Activated T-helper 1 cell treated with anti-CD3 and anti-CD28 coated beads, Interleukin-12 subunit alpha, Interleukin-12 subunit beta, Interleukin-2, Interleukin-4 antibody, amounts not matched to agents 30 ng/mL and 10 ng/mL and 1 ng/mL, durations not matched to agents 14 hours and 24 hours and 36 hours (primary cell): ENCODE results near the gene ZNF17. TPM values are rescaled to one million over a fixed set of nuclear protein-coding genes. Genes with fewer than 3 reads are reported as not detected.
A peak's percentile ranks its signal among the peaks of the same experiment; 100 is the strongest.

ENCODE experiments used
- DNase-seq: peaks from one replicate; pipeline ENCODE4 v3.0.0; 2021; ENCODE audit warnings: low spot score
- H3K27ac Mint-ChIP-seq: one replicate; pipeline ENCODE4 v1.8.0; 2021; ENCODE audit warnings: mild to moderate bottlenecking, mixed read lengths
- H3K27me3 Mint-ChIP-seq: one replicate; pipeline ENCODE4 v1.8.0; 2022; ENCODE audit warnings: mild to moderate bottlenecking, moderate library complexity, mixed read lengths; ENCODE audit not compliant: insufficient read depth
- H3K36me3 Mint-ChIP-seq: one replicate; pipeline ENCODE4 v1.8.0; 2021; ENCODE audit warnings: low read depth, mixed read lengths
- H3K4me1 Mint-ChIP-seq: one replicate; pipeline ENCODE4 v1.8.0; 2021; ENCODE audit warnings: low read depth, mixed read lengths
- H3K4me3 Mint-ChIP-seq: one replicate; pipeline ENCODE4 v1.8.0; 2021; ENCODE audit warnings: mild to moderate bottlenecking, moderate library complexity, mixed read lengths
- H3K9me3 Mint-ChIP-seq: one replicate; pipeline ENCODE4 v1.8.0; 2021; ENCODE audit warnings: mixed read lengths
- intact Hi-C: fragments of 100-400 bp; cut with micrococcal nuclease; formaldehyde crosslinking; loops from one replicate; pipeline ENCODE4 v1.15.1; 2024
- total RNA-seq: library from RNA; stranded (reverse); gene quantifications from 2 replicates; pipeline ENCODE4 v1.2.3, GENCODE V29; 2022

The ZNF17 gene
- total RNA-seq, 1 donor from 2014 or later = 11.0 TPM

- Mint-ChIP-seq H3K4me1 (peaks cover 23% of the 10 kb centered on the region), H3K27me3 (no peaks in the 10 kb centered on the region), H3K9me3 (peaks cover 58% of the 10 kb centered on the region)
These were observed 27.0 kb downstream of the ZNF17 start for GRCh38 chr19:57437931-57438330.

GRCh38 chr19:57438925-57439324 is 28.0 kb downstream of the ZNF17 start:
- no peaks in the 10 kb centered on the region for H3K27me3 Mint-ChIP-seq

More at GRCh38 chr19:57437931-57438330, 27.0 kb downstream of the ZNF17 start:
- intact Hi-C loops = loop anchor here (5.0 kb wide), 1 partner anchor 1046 kb away; the partner anchor contains the start of gene ZNF582
- H3K4me3 Mint-ChIP-seq = no peak overlapping the region
- DNase-seq = no peak
- no peak overlapping the region for H3K27ac Mint-ChIP-seq
- H3K36me3 Mint-ChIP-seq = peaks cover 57% of the 10 kb centered on the region

GRCh38 chr19:57441979-57442752 is 31.2 kb downstream of the ZNF17 start:
- H3K9me3 Mint-ChIP-seq = peaks cover 72% of the 10 kb centered on the region

More at GRCh38 chr19:57438925-57439324, 28.0 kb downstream of the ZNF17 start:
- Mint-ChIP-seq H3K4me3 (no peak overlapping the region), H3K27ac (no peak overlapping the region), H3K36me3 (peaks cover 67% of the 10 kb centered on the region), H3K9me3 (peaks cover 64% of the 10 kb centered on the region), H3K4me1 (peaks cover 23% of the 10 kb centered on the region)
- intact Hi-C loops = loop anchor here (5.0 kb wide), 1 partner anchor 1047 kb away; the partner anchor contains the start of gene ZNF582
- DNase-seq = no peak

GRCh38 chr19:57443121-57443696 is 32.2 kb downstream of the ZNF17 start:
- peaks cover 72% of the 10 kb centered on the region for H3K9me3 Mint-ChIP-seq
- no peak for DNase-seq
- H3K27me3 Mint-ChIP-seq = no peaks in the 10 kb centered on the region
- intact Hi-C loops = no loop called here
- no peak overlapping the region for H3K27ac Mint-ChIP-seq
- H3K4me1 Mint-ChIP-seq = no peaks in the 10 kb centered on the region
- no peak overlapping the region for H3K4me3 Mint-ChIP-seq
- H3K36me3 Mint-ChIP-seq = peaks cover 62% of the 10 kb centered on the region

More at GRCh38 chr19:57441979-57442752, 31.2 kb downstream of the ZNF17 start:
- H3K27ac Mint-ChIP-seq = no peak overlapping the region
- H3K4me3 Mint-ChIP-seq = no peak overlapping the region
- intact Hi-C loops = no loop called here
- no peaks in the 10 kb centered on the region for H3K4me1 Mint-ChIP-seq
- no peak for DNase-seq
- H3K36me3 Mint-ChIP-seq = peaks cover 67% of the 10 kb centered on the region
- H3K27me3 Mint-ChIP-seq = no peaks in the 10 kb centered on the region

GRCh38 chr19:57452307-57452706 is 41.3 kb downstream of the ZNF17 start:
- DNase-seq = no peak
- intact Hi-C loops = no loop called here
- H3K27ac Mint-ChIP-seq = no peak overlapping the region
- H3K36me3 Mint-ChIP-seq = peaks cover 3% of the 10 kb centered on the region
- H3K4me3 Mint-ChIP-seq = no peak overlapping the region
- H3K27me3 Mint-ChIP-seq = no peaks in the 10 kb centered on the region
- H3K9me3 Mint-ChIP-seq = peaks cover 57% of the 10 kb centered on the region
- no peaks in the 10 kb centered on the region for H3K4me1 Mint-ChIP-seq

GRCh38 chr19:57465680-57466381 is 54.9 kb downstream of the ZNF17 start:
- Mint-ChIP-seq H3K4me1 (no peaks in the 10 kb centered on the region), H3K36me3 (peaks cover 1% of the 10 kb centered on the region), H3K27me3 (no peaks in the 10 kb centered on the region), H3K27ac (no peak overlapping the region), H3K4me3 (no peak overlapping the region), H3K9me3 (peaks cover 67% of the 10 kb centered on the region)
- peak; percentile 19 for DNase-seq
- intact Hi-C loops = loop anchor here (1.0 kb wide), 1 partner anchor 689 kb away; no protein-coding TSS in a partner anchor

GRCh38 chr19:57466489-57466888 is 55.5 kb downstream of the ZNF17 start:
- Mint-ChIP-seq H3K27ac (no peak overlapping the region), H3K36me3 (peaks cover 3% of the 10 kb centered on the region), H3K9me3 (peaks cover 67% of the 10 kb centered on the region), H3K4me3 (no peak overlapping the region), H3K4me1 (no peaks in the 10 kb centered on the region), H3K27me3 (no peaks in the 10 kb centered on the region)
- intact Hi-C loops = no loop called here
- no peak for DNase-seq

Other genes with a start within 250 kb of the ZNF17 start
- gene DUXA, start 243.7 kb upstream of the ZNF17 start, total RNA-seq = not detected in 2 replicates
- gene ZNF264, start 219.7 kb upstream of the ZNF17 start, total RNA-seq = 16.1 and 18.3 TPM in 2 replicates
- 0.54 and 0.73 TPM in 2 replicates for gene AURKC, start 180.1 kb upstream of the ZNF17 start, total RNA-seq
- 6.9 and 8.4 TPM in 2 replicates for gene ZNF805, start 170.5 kb upstream of the ZNF17 start, total RNA-seq
- gene ZNF460, start 130.7 kb upstream of the ZNF17 start, total RNA-seq = 41.4 and 47.7 TPM in 2 replicates
- 5.1 and 5.4 TPM in 2 replicates for gene ZNF543, start 90.7 kb upstream of the ZNF17 start, total RNA-seq
- 6.1 and 6.6 TPM in 2 replicates for gene ZNF304, start 59.9 kb upstream of the ZNF17 start, total RNA-seq
- 3.8 and 4.7 TPM in 2 replicates for gene TRAPPC2B, start 47.6 kb upstream of the ZNF17 start, total RNA-seq
- 0.69 and 0.93 TPM in 2 replicates for gene ZNF547, start 47.6 kb upstream of the ZNF17 start, total RNA-seq
- gene ZNF548, start 21.3 kb upstream of the ZNF17 start, total RNA-seq = 11.3 and 12.1 TPM in 2 replicates
- 21.5 and 22.0 TPM in 2 replicates for gene ZNF749, start 24.2 kb downstream of the ZNF17 start, total RNA-seq
- gene VN1R1, start 46.0 kb downstream of the ZNF17 start, total RNA-seq = not detected in 2 replicates
- 1.5 and 2.4 TPM in 2 replicates for gene ZNF772, start 66.4 kb downstream of the ZNF17 start, total RNA-seq
- gene ZNF419, start 76.6 kb downstream of the ZNF17 start, total RNA-seq = 3.7 and 5.1 TPM in 2 replicates
- 5.0 and 5.8 TPM in 2 replicates for gene ZNF773, start 88.8 kb downstream of the ZNF17 start, total RNA-seq
- 3.6 and 4.2 TPM in 2 replicates for gene ZNF549, start 116.2 kb downstream of the ZNF17 start, total RNA-seq
- gene ZNF550, start 148.7 kb downstream of the ZNF17 start, total RNA-seq = 7.2 and 7.5 TPM in 2 replicates
- gene ZNF416, start 167.8 kb downstream of the ZNF17 start, total RNA-seq = 3.2 and 3.7 TPM in 2 replicates
- 3.9 and 4.0 TPM in 2 replicates for gene ZIK1, start 173.0 kb downstream of the ZNF17 start, total RNA-seq
- gene ZNF530, start 188.7 kb downstream of the ZNF17 start, total RNA-seq = 5.4 and 7.3 TPM in 2 replicates
- 8.4 and 9.4 TPM in 2 replicates for gene ZNF134, start 203.1 kb downstream of the ZNF17 start, total RNA-seq
- 8.3 and 8.4 TPM in 2 replicates for gene ZNF211, start 222.0 kb downstream of the ZNF17 start, total RNA-seq